ENCODE results near the gene ADGRD1. TPM values are rescaled to one million over a fixed set of nuclear protein-coding genes. Genes with fewer than 3 reads are reported as not detected.

Gene ADGRD1
- total RNA-seq, 1 donor from 2014 or later, result 1.7 TPM

DNA sequence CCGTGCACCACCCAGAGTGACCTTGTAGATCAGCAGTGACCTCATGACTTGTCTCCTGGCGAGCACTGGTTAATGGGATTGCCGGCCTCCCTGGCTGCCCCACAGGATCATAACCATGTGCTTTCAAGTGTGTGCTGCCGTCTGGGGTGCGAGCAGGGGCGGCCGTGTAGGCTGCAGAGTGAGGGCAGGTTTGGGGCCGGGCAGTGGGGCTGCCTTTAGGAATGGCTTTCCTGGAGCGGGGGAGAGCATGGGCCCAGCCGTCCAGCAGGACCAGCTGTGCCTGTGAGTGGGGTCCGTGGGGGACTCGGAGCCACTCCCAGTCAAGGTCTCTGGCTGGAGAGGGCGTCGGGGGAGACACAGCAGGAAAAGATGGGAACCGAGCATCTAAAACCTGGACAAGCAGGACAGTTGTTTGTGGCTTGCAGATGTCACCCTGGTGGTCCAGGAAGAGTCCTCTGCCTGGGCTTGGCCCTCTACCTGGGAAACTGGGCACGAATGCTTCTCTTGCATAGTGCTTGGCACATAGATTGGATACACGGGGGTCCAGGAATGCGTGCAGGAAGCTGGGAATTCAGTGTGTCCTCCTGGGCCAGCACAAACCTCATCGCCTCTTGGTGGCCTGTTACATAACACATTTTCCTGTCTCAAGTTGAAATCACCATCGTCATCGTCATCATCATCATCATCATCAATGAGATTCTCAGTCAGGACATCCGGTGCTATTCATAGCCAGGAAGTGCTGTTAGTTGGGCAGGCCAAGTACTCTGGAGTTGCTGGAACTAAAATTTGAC is 96.0 kb downstream of the ADGRD1 start:
- H3K9me3 Mint-ChIP-seq (ENCODE audit: unreplicated experiment), result no peaks in the 10 kb centered on the region
- peaks cover 14% of the 10 kb centered on the region for H3K4me1 Mint-ChIP-seq (ENCODE audit: unreplicated experiment)
- no peak for DNase-seq (ENCODE audit: low spot score)
- H3K27ac Mint-ChIP-seq (ENCODE audit: unreplicated experiment), result no peak overlapping the region
- TF ChIP-seq CTCF (IDR thresholded peaks at IDR 0.05; ENCODE audit: unreplicated experiment), result no peak
- peaks cover 5% of the 10 kb centered on the region for H3K36me3 Mint-ChIP-seq (ENCODE audit: low read depth, unreplicated experiment)
- peaks cover 12% of the 10 kb centered on the region for H3K27me3 Mint-ChIP-seq (ENCODE audit: unreplicated experiment)
- no peak overlapping the region for H3K4me3 Mint-ChIP-seq (ENCODE audit: unreplicated experiment)

GRCh38 chr12:131050463-131051154 is 96.9 kb downstream of the ADGRD1 start:
- peaks cover 14% of the 10 kb centered on the region for H3K4me1 Mint-ChIP-seq (ENCODE audit: unreplicated experiment)
- DNase-seq (ENCODE audit: low spot score), result no peak

DNA sequence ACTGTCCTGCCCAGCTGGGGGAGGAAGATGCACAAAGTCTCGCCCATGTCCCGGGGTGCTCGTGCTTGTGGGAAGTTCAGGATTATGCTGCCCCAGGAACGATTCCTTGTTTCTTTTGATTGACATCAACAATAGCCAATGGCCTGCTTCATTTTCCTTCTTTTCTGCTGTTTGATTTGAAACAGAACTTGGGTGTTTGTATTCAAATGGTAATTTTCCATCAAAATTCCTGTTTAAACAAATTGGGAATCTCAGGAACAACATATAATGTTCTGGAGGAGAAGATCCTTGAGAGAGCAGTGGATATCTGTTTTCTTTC is 97.4 kb downstream of the ADGRD1 start:
- no peak overlapping the region for H3K4me3 Mint-ChIP-seq (ENCODE audit: unreplicated experiment)
- no peak for DNase-seq (ENCODE audit: low spot score)
- no peak overlapping the region for H3K27ac Mint-ChIP-seq (ENCODE audit: unreplicated experiment)
- peaks cover 5% of the 10 kb centered on the region for H3K36me3 Mint-ChIP-seq (ENCODE audit: low read depth, unreplicated experiment)
- H3K4me1 Mint-ChIP-seq (ENCODE audit: unreplicated experiment), result peaks cover 14% of the 10 kb centered on the region
- peaks cover 10% of the 10 kb centered on the region for H3K27me3 Mint-ChIP-seq (ENCODE audit: unreplicated experiment)
- TF ChIP-seq CTCF (IDR thresholded peaks at IDR 0.05; ENCODE audit: unreplicated experiment), result no peak
- no peaks in the 10 kb centered on the region for H3K9me3 Mint-ChIP-seq (ENCODE audit: unreplicated experiment)

More at GRCh38 chr12:131050463-131051154, 96.9 kb downstream of the ADGRD1 start:
- Mint-ChIP-seq H3K36me3 (ENCODE audit: low read depth, unreplicated experiment) (peaks cover 5% of the 10 kb centered on the region), H3K27me3 (ENCODE audit: unreplicated experiment) (peaks cover 12% of the 10 kb centered on the region), H3K9me3 (ENCODE audit: unreplicated experiment) (no peaks in the 10 kb centered on the region), H3K27ac (ENCODE audit: unreplicated experiment) (no peak overlapping the region), H3K4me3 (ENCODE audit: unreplicated experiment) (no peak overlapping the region)
- TF ChIP-seq CTCF (IDR thresholded peaks at IDR 0.05; ENCODE audit: unreplicated experiment), result no peak

DNA sequence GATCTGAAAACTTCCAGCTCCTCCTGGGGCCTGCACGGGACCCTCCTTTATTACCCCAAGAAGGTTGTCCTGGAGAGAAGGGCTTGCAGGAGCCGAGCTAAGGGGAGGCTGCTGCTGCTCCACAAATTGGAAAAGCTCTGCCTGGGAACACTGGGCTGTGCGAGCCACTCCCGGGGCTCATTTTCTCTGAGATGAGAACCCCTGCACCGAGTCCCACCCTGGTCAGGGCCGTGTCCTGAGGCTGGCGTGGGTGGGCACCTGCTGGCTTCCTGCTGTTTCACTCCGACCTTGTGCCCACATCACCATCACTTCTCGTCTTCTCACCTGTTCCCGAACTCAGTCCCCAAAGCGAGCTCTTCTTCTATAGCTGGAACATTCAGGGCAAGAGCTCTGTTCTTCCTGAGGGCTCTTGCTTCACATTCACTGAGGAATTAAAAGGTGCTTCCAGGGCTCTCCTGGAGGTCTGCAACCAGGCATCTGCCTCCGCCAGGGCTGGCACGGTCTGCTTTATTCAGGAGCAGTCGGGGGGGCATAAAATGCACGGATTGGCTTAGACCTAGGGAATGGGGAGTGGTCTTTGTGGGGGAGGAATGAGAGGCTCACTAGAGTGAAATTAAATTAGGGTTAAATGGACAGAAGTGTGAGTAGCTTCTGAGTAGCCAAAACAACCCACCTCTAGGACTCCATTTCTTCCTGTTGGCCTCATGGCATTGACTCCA is 98.5 kb downstream of the ADGRD1 start:
- peaks cover 9% of the 10 kb centered on the region for H3K27me3 Mint-ChIP-seq (ENCODE audit: unreplicated experiment)
- H3K36me3 Mint-ChIP-seq (ENCODE audit: low read depth, unreplicated experiment), result peaks cover 5% of the 10 kb centered on the region
- no peak for TF ChIP-seq CTCF (IDR thresholded peaks at IDR 0.05; ENCODE audit: unreplicated experiment)
- no peaks in the 10 kb centered on the region for H3K9me3 Mint-ChIP-seq (ENCODE audit: unreplicated experiment)
- no peak for DNase-seq (ENCODE audit: low spot score)
- H3K4me3 Mint-ChIP-seq (ENCODE audit: unreplicated experiment), result no peak overlapping the region
- no peak overlapping the region for H3K27ac Mint-ChIP-seq (ENCODE audit: unreplicated experiment)
- peaks cover 14% of the 10 kb centered on the region for H3K4me1 Mint-ChIP-seq (ENCODE audit: unreplicated experiment)

All from endothelial cell (in vitro differentiated cells).